Measurements from ENCODE around the gene CTBP2. TPM values are rescaled to one million over a fixed set of nuclear protein-coding genes. Genes with fewer than 3 reads are reported as not detected.

Gene CTBP2
- total RNA-seq, 2 donors from 2014 or later = 75.3 to 109 TPM

DNA sequence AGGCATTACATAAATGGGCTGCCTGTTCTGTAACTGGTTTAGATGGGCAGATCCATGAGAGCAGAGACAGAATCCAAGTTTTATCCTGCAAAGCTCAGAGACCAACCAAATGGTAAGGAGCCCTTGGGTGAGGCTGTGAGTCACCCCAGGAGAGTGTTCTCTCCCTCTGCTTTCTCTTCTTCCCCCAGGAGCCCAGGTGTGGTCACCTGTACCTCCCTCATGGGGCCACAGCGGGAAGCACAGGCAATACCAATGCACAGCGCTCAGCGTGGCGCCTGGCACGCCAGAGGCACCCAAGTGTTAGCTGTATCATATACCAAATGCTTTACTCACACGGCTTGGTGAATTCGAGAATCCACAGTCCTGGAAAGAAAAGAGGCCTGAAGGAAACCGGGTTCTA is 39.4 kb downstream of the CTBP2 start:
- DNase-seq = no peak
- Mint-ChIP-seq H3K4me3 (no peak overlapping the region), H3K9me3 (no peaks in the 10 kb centered on the region), H3K36me3 (ENCODE audit: low read depth) (peaks cover 22% of the 10 kb centered on the region), H3K4me1 (peaks cover 32% of the 10 kb centered on the region), H3K27ac (peak overlapping the region; percentile 26), H3K27me3 (ENCODE audit: insufficient read depth) (no peaks in the 10 kb centered on the region)
- peaks cover 3% of the 10 kb centered on the region for H3K4me1 ChIP-seq (ENCODE audit: control insufficient read depth, insufficient read depth, low read length)
- H3K36me3 ChIP-seq (ENCODE audit: control insufficient read depth, insufficient read depth, low read length) = peaks cover 9% of the 10 kb centered on the region
- no peaks in the 10 kb centered on the region for H3K9me3 ChIP-seq (ENCODE audit: control insufficient read depth, low read length)
- WGBS, 2 experiments (ENCODE audit: insufficient coverage in 1 of 2, insufficient read length in 1 of 2) = 90 to 94% methylated on average over 2 to 8 of the region's 8 CpGs
- no peak overlapping the region for H3K27ac ChIP-seq (ENCODE audit: low read depth, low read length)
- no peaks in the 10 kb centered on the region for H3K27me3 ChIP-seq (ENCODE audit: control insufficient read depth, insufficient read depth, low read length, poor library complexity, severe bottlenecking)
- H3K9ac ChIP-seq (ENCODE audit: extremely low read depth, low read length, poor library complexity, severe bottlenecking) = no peak overlapping the region
- TF ChIP-seq, protein P1, sequence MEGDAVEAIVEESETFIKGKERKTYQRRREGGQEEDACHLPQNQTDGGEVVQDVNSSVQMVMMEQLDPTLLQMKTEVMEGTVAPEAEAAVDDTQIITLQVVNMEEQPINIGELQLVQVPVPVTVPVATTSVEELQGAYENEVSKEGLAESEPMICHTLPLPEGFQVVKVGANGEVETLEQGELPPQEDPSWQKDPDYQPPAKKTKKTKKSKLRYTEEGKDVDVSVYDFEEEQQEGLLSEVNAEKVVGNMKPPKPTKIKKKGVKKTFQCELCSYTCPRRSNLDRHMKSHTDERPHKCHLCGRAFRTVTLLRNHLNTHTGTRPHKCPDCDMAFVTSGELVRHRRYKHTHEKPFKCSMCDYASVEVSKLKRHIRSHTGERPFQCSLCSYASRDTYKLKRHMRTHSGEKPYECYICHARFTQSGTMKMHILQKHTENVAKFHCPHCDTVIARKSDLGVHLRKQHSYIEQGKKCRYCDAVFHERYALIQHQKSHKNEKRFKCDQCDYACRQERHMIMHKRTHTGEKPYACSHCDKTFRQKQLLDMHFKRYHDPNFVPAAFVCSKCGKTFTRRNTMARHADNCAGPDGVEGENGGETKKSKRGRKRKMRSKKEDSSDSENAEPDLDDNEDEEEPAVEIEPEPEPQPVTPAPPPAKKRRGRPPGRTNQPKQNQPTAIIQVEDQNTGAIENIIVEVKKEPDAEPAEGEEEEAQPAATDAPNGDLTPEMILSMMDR (conservative IDR thresholded peaks at IDR 0.05) = peak; percentile 27
- H3K4me3 ChIP-seq (ENCODE audit: low read length) = no peak overlapping the region

DNA sequence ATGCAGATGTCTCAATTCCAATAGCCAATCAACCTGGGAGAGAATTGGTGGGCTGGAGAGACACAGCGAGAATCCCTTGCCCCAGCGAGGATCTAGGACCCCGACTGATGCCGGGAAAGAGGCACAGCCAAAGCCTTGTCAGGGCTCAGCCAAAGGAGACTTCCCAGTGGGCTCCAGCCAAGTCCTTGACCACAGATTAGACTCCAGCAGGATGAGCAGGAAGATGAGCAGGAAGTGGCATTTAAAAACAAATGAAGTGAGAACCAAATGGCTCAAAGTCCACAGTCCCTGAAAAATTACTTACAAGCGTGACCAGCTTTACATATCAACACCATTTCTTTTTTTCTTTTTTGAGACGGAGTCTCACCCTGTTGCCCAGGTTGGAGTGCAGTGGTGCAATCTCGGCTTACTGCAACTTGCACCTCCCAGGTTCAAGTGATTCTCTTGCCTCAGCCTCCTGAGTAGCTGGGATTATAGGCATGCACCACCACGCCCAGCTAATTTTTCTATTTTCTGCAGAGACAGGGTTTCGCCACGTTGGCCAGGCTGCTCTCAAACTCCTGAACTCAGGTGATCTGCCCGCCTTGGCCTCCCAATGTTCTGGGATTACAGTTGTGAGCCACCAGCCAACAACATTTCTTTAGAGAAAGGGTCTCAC is 40.2 kb downstream of the CTBP2 start:
- no peak overlapping the region for H3K27ac ChIP-seq (ENCODE audit: low read depth, low read length)
- Mint-ChIP-seq H3K9me3 (no peaks in the 10 kb centered on the region), H3K36me3 (ENCODE audit: low read depth) (peaks cover 22% of the 10 kb centered on the region), H3K4me1 (peaks cover 27% of the 10 kb centered on the region), H3K4me3 (no peak overlapping the region), H3K27ac (peak overlapping the region; percentile 71), H3K27me3 (ENCODE audit: insufficient read depth) (no peaks in the 10 kb centered on the region)
- WGBS, 2 experiments (ENCODE audit: insufficient coverage in 1 of 2, insufficient read length in 1 of 2) = 83 to 94% methylated on average over 11 of the region's 11 CpGs
- no peak for DNase-seq
- H3K4me1 ChIP-seq (ENCODE audit: control insufficient read depth, insufficient read depth, low read length) = no peaks in the 10 kb centered on the region
- TF ChIP-seq, protein P1 (conservative IDR thresholded peaks at IDR 0.05) = no peak
- H3K27me3 ChIP-seq (ENCODE audit: control insufficient read depth, insufficient read depth, low read length, poor library complexity, severe bottlenecking) = no peaks in the 10 kb centered on the region
- no peaks in the 10 kb centered on the region for H3K9me3 ChIP-seq (ENCODE audit: control insufficient read depth, low read length)
- H3K36me3 ChIP-seq (ENCODE audit: control insufficient read depth, insufficient read depth, low read length) = peaks cover 9% of the 10 kb centered on the region
- no peak overlapping the region for H3K4me3 ChIP-seq (ENCODE audit: low read length)
- H3K9ac ChIP-seq (ENCODE audit: extremely low read depth, low read length, poor library complexity, severe bottlenecking) = no peak overlapping the region

DNA sequence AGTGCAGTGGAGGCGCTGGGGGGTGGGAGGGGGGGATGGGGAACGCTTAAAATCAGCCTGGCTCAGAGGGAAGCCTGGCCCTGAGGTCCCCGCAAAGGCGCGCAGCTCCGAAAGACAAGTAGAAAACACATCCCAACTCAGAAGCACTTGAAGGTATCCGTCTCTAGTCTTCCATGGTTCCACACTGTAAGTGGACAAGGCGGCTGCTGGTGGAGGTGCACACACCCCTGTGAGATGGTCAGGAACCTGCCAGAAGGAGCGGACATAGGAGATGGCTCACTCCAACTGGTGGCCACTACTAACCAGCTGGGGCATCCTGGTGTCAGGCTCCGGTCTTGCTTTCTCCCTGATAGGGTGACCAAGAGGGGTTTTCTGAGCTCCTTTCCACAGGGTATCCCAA is 41.7 kb downstream of the CTBP2 start:
- Histone ChIP-seq H3K9ac (ENCODE audit: extremely low read depth, low read length, poor library complexity, severe bottlenecking) (no peak overlapping the region), H3K4me3 (ENCODE audit: low read length) (no peak overlapping the region), H3K36me3 (ENCODE audit: control insufficient read depth, insufficient read depth, low read length) (peaks cover 9% of the 10 kb centered on the region), H3K9me3 (ENCODE audit: control insufficient read depth, low read length) (no peaks in the 10 kb centered on the region), H3K4me1 (ENCODE audit: control insufficient read depth, insufficient read depth, low read length) (no peaks in the 10 kb centered on the region), H3K27me3 (ENCODE audit: control insufficient read depth, insufficient read depth, low read length, poor library complexity, severe bottlenecking) (no peaks in the 10 kb centered on the region), H3K27ac (ENCODE audit: low read depth, low read length) (no peak overlapping the region)
- no peak overlapping the region for H3K27ac Mint-ChIP-seq
- H3K9me3 Mint-ChIP-seq = no peaks in the 10 kb centered on the region
- WGBS, 2 experiments (ENCODE audit: insufficient coverage in 1 of 2, insufficient read length in 1 of 2) = 97 to 100% methylated on average over 8 of the region's 10 CpGs
- no peak for DNase-seq
- peaks cover 26% of the 10 kb centered on the region for H3K4me1 Mint-ChIP-seq
- TF ChIP-seq, protein P1 (conservative IDR thresholded peaks at IDR 0.05) = no peak
- no peak overlapping the region for H3K4me3 Mint-ChIP-seq
- no peaks in the 10 kb centered on the region for H3K27me3 Mint-ChIP-seq (ENCODE audit: insufficient read depth)
- H3K36me3 Mint-ChIP-seq (ENCODE audit: low read depth) = peaks cover 24% of the 10 kb centered on the region

All from endodermal cell (in vitro differentiated cells).